Endothelial cell (in vitro differentiated cells): ENCODE results near the gene KIF5B. TPM values are rescaled to one million over a fixed set of nuclear protein-coding genes. Genes with fewer than 3 reads are reported as not detected.
A peak's percentile ranks its signal among the peaks of the same experiment; 100 is the strongest.

Experiments
- DNase-seq: peaks from one replicate; pipeline ENCODE4 v3.0.0; 2021; ENCODE audit warnings: low spot score
- H3K27ac Mint-ChIP-seq: one replicate; pipeline ENCODE4 v1.8.0; 2021; ENCODE audit warnings: mixed read lengths, inconsistent platforms; ENCODE audit not compliant: unreplicated experiment
- H3K27me3 Mint-ChIP-seq: one replicate; pipeline ENCODE4 v1.8.0; 2021; ENCODE audit warnings: mild to moderate bottlenecking, moderate library complexity, mixed read lengths, inconsistent platforms; ENCODE audit not compliant: unreplicated experiment
- H3K36me3 Mint-ChIP-seq: one replicate; pipeline ENCODE4 v1.8.0; 2021; ENCODE audit warnings: mild to moderate bottlenecking, low read depth, mixed read lengths, inconsistent platforms; ENCODE audit not compliant: unreplicated experiment
- H3K4me1 Mint-ChIP-seq: one replicate; pipeline ENCODE4 v1.8.0; 2021; ENCODE audit warnings: mild to moderate bottlenecking, mixed read lengths, inconsistent platforms; ENCODE audit not compliant: unreplicated experiment
- H3K4me3 Mint-ChIP-seq: one replicate; pipeline ENCODE4 v1.8.0; 2021; ENCODE audit warnings: mild to moderate bottlenecking, mixed read lengths, inconsistent platforms; ENCODE audit not compliant: unreplicated experiment
- H3K9me3 Mint-ChIP-seq: one replicate; pipeline ENCODE4 v1.8.0; 2021; ENCODE audit warnings: mixed read lengths, inconsistent platforms; ENCODE audit not compliant: unreplicated experiment
- CTCF ChIP-seq: fragments of 200-600 bp; sonication (generic); IDR thresholded peaks from one replicate; pipeline ENCODE4 v1.5.0; 2021; ENCODE audit warnings: antibody characterized with exemption; ENCODE audit not compliant: unreplicated experiment
- total RNA-seq: library from RNA; stranded (reverse); fragmentation: NEBNext Ultra II Directional; extraction: Animal tissue kit (Norgen Biotek cat#: 25700); gene quantifications from one replicate; pipeline ENCODE4 v1.2.1, GENCODE V29; 2021; ENCODE audit not compliant: unreplicated experiment

KIF5B gene
- total RNA-seq, 1 donor from 2014 or later: 102 TPM

- no peak overlapping the region for H3K27ac Mint-ChIP-seq
- no peaks in the 10 kb centered on the region for H3K9me3 Mint-ChIP-seq
- peaks cover 3% of the 10 kb centered on the region for H3K4me1 Mint-ChIP-seq
- H3K27me3 Mint-ChIP-seq: peaks cover 2% of the 10 kb centered on the region
- H3K36me3 Mint-ChIP-seq: peaks cover 35% of the 10 kb centered on the region
- no peak for DNase-seq
- no peak overlapping the region for H3K4me3 Mint-ChIP-seq
- TF ChIP-seq CTCF: no peak
Measured at GRCh38 chr10:32036922-32037321, 19.3 kb downstream of the KIF5B start.

GRCh38 chr10:32035038-32035437, 21.2 kb downstream of the KIF5B start:
- TF ChIP-seq CTCF: no peak
- Mint-ChIP-seq H3K27ac (no peak overlapping the region), H3K4me3 (no peak overlapping the region), H3K27me3 (peaks cover 4% of the 10 kb centered on the region), H3K9me3 (no peaks in the 10 kb centered on the region), H3K36me3 (peaks cover 40% of the 10 kb centered on the region), H3K4me1 (peaks cover 3% of the 10 kb centered on the region)
- no peak for DNase-seq

- Mint-ChIP-seq H3K4me3 (no peak overlapping the region), H3K27ac (no peak overlapping the region), H3K4me1 (no peaks in the 10 kb centered on the region), H3K9me3 (no peaks in the 10 kb centered on the region), H3K36me3 (peaks cover 48% of the 10 kb centered on the region), H3K27me3 (peaks cover 4% of the 10 kb centered on the region)
- no peak for TF ChIP-seq CTCF
- DNase-seq: no peak
Measured at GRCh38 chr10:32033171-32033570, 23.1 kb downstream of the KIF5B start.

GRCh38 chr10:32031920-32032319, 24.3 kb downstream of the KIF5B start:
- no peaks in the 10 kb centered on the region for H3K4me1 Mint-ChIP-seq
- TF ChIP-seq CTCF: no peak
- no peak for DNase-seq
- H3K27me3 Mint-ChIP-seq: peaks cover 4% of the 10 kb centered on the region
- H3K4me3 Mint-ChIP-seq: peak overlapping the region; percentile 4
- peaks cover 44% of the 10 kb centered on the region for H3K36me3 Mint-ChIP-seq
- no peak overlapping the region for H3K27ac Mint-ChIP-seq
- H3K9me3 Mint-ChIP-seq: no peaks in the 10 kb centered on the region

- Mint-ChIP-seq H3K4me1 (no peaks in the 10 kb centered on the region), H3K4me3 (peak overlapping the region; percentile 73), H3K27ac (no peak overlapping the region), H3K27me3 (peaks cover 4% of the 10 kb centered on the region), H3K36me3 (peaks cover 46% of the 10 kb centered on the region), H3K9me3 (no peaks in the 10 kb centered on the region)
- no peak for DNase-seq
- TF ChIP-seq CTCF: no peak
Measured at GRCh38 chr10:32031424-32031823, 24.8 kb downstream of the KIF5B start.
